DMS 273 (cell line): Measurements from ENCODE around the gene RRP1.

Experiments
- DNase-seq: peaks from one replicate; lab custom pipeline; 2025; ENCODE audit not compliant: unreplicated experiment; lab: John Stamatoyannopoulos, UW

The RRP1 gene

GRCh38 chr21:43758111-43758641, 31.2 kb upstream of the RRP1 start:
- peak; percentile 47 for DNase-seq

GRCh38 chr21:43758811-43759210, 30.6 kb upstream of the RRP1 start:
- DNase-seq: no peak

- DNase-seq: no peak
These were observed 29.7 kb upstream of the RRP1 start for GRCh38 chr21:43759651-43760050.

- DNase-seq: no peak
These were observed 28.9 kb upstream of the RRP1 start for GRCh38 chr21:43760391-43760958.

- no peak for DNase-seq
These were observed 27.5 kb upstream of the RRP1 start for GRCh38 chr21:43761886-43762285.

- DNase-seq: no peak
These were observed 26.9 kb upstream of the RRP1 start for GRCh38 chr21:43762303-43763128.

- no peak for DNase-seq
These were observed 25.4 kb upstream of the RRP1 start for GRCh38 chr21:43763901-43764523.

GRCh38 chr21:43764576-43765495, 24.5 kb upstream of the RRP1 start:
- no peak for DNase-seq

- peak; percentile 65 for DNase-seq
These were observed 22.5 kb upstream of the RRP1 start for GRCh38 chr21:43766734-43767497.

- DNase-seq: no peak
These were observed 21.8 kb upstream of the RRP1 start for GRCh38 chr21:43767498-43767983.

- no peak for DNase-seq
These were observed 21.2 kb upstream of the RRP1 start for GRCh38 chr21:43767984-43768867.

GRCh38 chr21:43768868-43769167, 20.6 kb upstream of the RRP1 start:
- DNase-seq: no peak

GRCh38 chr21:43769325-43769958, 19.9 kb upstream of the RRP1 start:
- no peak for DNase-seq

- DNase-seq: no peak
These were observed 19.2 kb upstream of the RRP1 start for GRCh38 chr21:43770066-43770655.

GRCh38 chr21:43771199-43771675, 18.1 kb upstream of the RRP1 start:
- no peak for DNase-seq

GRCh38 chr21:43771698-43772424, 17.5 kb upstream of the RRP1 start:
- DNase-seq: no peak

GRCh38 chr21:43772425-43772821, 17.0 kb upstream of the RRP1 start:
- DNase-seq: no peak

- DNase-seq: no peak
These were observed 15.2 kb upstream of the RRP1 start for GRCh38 chr21:43774163-43774562.
